Activated CD4-positive, alpha-beta T cell treated with anti-CD3 and anti-CD28 coated beads for 36 hours (primary cell): ENCODE results near the gene ITIH4. TPM values are rescaled to one million over a fixed set of nuclear protein-coding genes. Genes with fewer than 3 reads are reported as not detected.

ENCODE experiments used
- ATAC-seq: fragments of 200-7000 bp; cut with Tn5 transposase; one replicate; pipeline ENCODE4 v1.10.0; 2021; ENCODE audit warnings: mild to moderate bottlenecking, moderate library complexity
- CTCF ChIA-PET: fragments of 350-600 bp; sonication (Branson Sonifier 250); formaldehyde crosslinking; loops from one replicate; lab custom pipeline; 2021; ENCODE audit warnings: antibody characterized with exemption; lab: Charles Lee
- POLR2A ChIA-PET: fragments of 350-600 bp; sonication (Branson Sonifier 250); formaldehyde crosslinking; loops from one replicate; lab custom pipeline; 2021; ENCODE audit warnings: antibody characterized with exemption, inconsistent platforms; lab: Charles Lee
- DNase-seq: peaks from one replicate; pipeline ENCODE4 v3.0.0-alpha.2; 2020
- H3K27ac Mint-ChIP-seq: one replicate; pipeline ENCODE4 v1.8.0; 2021; ENCODE audit warnings: mixed read lengths
- H3K27me3 Mint-ChIP-seq: one replicate; pipeline ENCODE4 v1.8.0; 2021; ENCODE audit warnings: mixed read lengths
- H3K36me3 Mint-ChIP-seq: one replicate; pipeline ENCODE4 v1.8.0; 2021; ENCODE audit warnings: low read depth, mixed read lengths
- H3K4me1 Mint-ChIP-seq: one replicate; pipeline ENCODE4 v1.8.0; 2021; ENCODE audit warnings: mixed read lengths
- H3K4me3 Mint-ChIP-seq: one replicate; pipeline ENCODE4 v1.8.0; 2021; ENCODE audit warnings: mild to moderate bottlenecking, moderate library complexity, mixed read lengths
- H3K9me3 Mint-ChIP-seq: one replicate; pipeline ENCODE4 v1.8.0; 2021; ENCODE audit warnings: low read depth, mixed read lengths
- intact Hi-C, 2 experiments: fragments of 100-400 bp; cut with DNase I in 1 of 2; cut with micrococcal nuclease in 1 of 2; formaldehyde crosslinking; loops; one replicate each; pipeline versions ENCODE4 v1.14.2 to v1.15.1; 2022 to 2024; cut with DNase I, micrococcal nuclease
- total RNA-seq, 2 experiments: library from RNA; stranded (reverse); gene quantifications; one replicate each; pipeline ENCODE4 v1.2.3, GENCODE V29; 2021

ITIH4 gene
- total RNA-seq = 1 to 10 TPM; 4.0 to 6.5 TPM

GRCh38 chr3:52830535-52831258, at the start of gene ITIH4:
TSS of gene ITIH4 (minus strand) at chr3:52830672. CDS start at chr3:52830642, 30 bp downstream.
- Mint-ChIP-seq H3K4me3 (no peak within 1 kb of the TSS), H3K27ac (no peak within 1 kb of the TSS), H3K36me3 (no peaks in the 10 kb centered on the region), H3K9me3 (no peaks in the 10 kb centered on the region), H3K27me3 (no peaks in the 10 kb centered on the region), H3K4me1 (no peaks in the 10 kb centered on the region)
- CTCF ChIA-PET = no interaction called here
- DNase-seq (no peak), ATAC-seq (no peak)
- intact Hi-C loops = no loop called here
- POLR2A ChIA-PET = no interaction called here

GRCh38 chr3:52880047-52880446, 49.6 kb upstream of the ITIH4 start:
- H3K4me1 Mint-ChIP-seq = peaks cover 25% of the 10 kb centered on the region
- ChIA-PET POLR2A (no interaction called here), CTCF (interaction anchor here (1.0 to 1.8 kb wide), 3 partner anchors 12 to 36 kb away, joined by 3 to 6 read pairs (median 5); no protein-coding TSS in a partner anchor)
- H3K36me3 Mint-ChIP-seq = peaks cover 3% of the 10 kb centered on the region
- no peaks in the 10 kb centered on the region for H3K9me3 Mint-ChIP-seq
- intact Hi-C loops = no loop called here
- DNase-seq (no peak), ATAC-seq (peak; percentile 44)
- H3K27ac Mint-ChIP-seq = no peak overlapping the region
- no peaks in the 10 kb centered on the region for H3K27me3 Mint-ChIP-seq
- no peak overlapping the region for H3K4me3 Mint-ChIP-seq

GRCh38 chr3:52879581-52879980, 49.1 kb upstream of the ITIH4 start:
- DNase-seq (no peak), ATAC-seq (no peak)
- ChIA-PET POLR2A (no interaction called here), CTCF (interaction anchor here (0.5 to 1.8 kb wide), 3 partner anchors 12 to 48 kb away, joined by 3 to 5 read pairs (median 4); no protein-coding TSS in a partner anchor)
- peaks cover 29% of the 10 kb centered on the region for H3K4me1 Mint-ChIP-seq
- no peaks in the 10 kb centered on the region for H3K27me3 Mint-ChIP-seq
- no peaks in the 10 kb centered on the region for H3K9me3 Mint-ChIP-seq
- H3K4me3 Mint-ChIP-seq = no peak overlapping the region
- no peak overlapping the region for H3K27ac Mint-ChIP-seq
- peaks cover under 1% of the 10 kb centered on the region for H3K36me3 Mint-ChIP-seq
- intact Hi-C loops = no loop called here

- Mint-ChIP-seq H3K27me3 (no peaks in the 10 kb centered on the region), H3K9me3 (no peaks in the 10 kb centered on the region), H3K36me3 (no peaks in the 10 kb centered on the region), H3K4me3 (no peak overlapping the region), H3K27ac (no peak overlapping the region), H3K4me1 (peaks cover 34% of the 10 kb centered on the region)
- intact Hi-C loops = no loop called here
- CTCF ChIA-PET = interaction anchor here (0.5 to 1.8 kb wide), 5 partner anchors 13 to 255 kb away, joined by 3 to 5 read pairs (median 4); no protein-coding TSS in a partner anchor
- POLR2A ChIA-PET = no interaction called here
- ATAC-seq (no peak), DNase-seq (no peak)
These were observed 48.6 kb upstream of the ITIH4 start for GRCh38 chr3:52879090-52879489.

- no peak overlapping the region for H3K4me3 Mint-ChIP-seq
- ATAC-seq = no peak
- no peak for DNase-seq
- ChIA-PET POLR2A (no interaction called here), CTCF (interaction anchor here (2.1 kb wide), 1 partner anchor 61 kb away, joined by 4 read pairs; no protein-coding TSS in a partner anchor)
- intact Hi-C loops = no loop called here
- H3K9me3 Mint-ChIP-seq = no peaks in the 10 kb centered on the region
- H3K27ac Mint-ChIP-seq = no peak overlapping the region
- H3K4me1 Mint-ChIP-seq = peaks cover 42% of the 10 kb centered on the region
- H3K36me3 Mint-ChIP-seq = no peaks in the 10 kb centered on the region
- no peaks in the 10 kb centered on the region for H3K27me3 Mint-ChIP-seq
These were observed 46.6 kb upstream of the ITIH4 start for GRCh38 chr3:52877085-52877484.

GRCh38 chr3:52874864-52875587, 44.6 kb upstream of the ITIH4 start:
- Mint-ChIP-seq H3K4me1 (peaks cover 42% of the 10 kb centered on the region), H3K9me3 (no peaks in the 10 kb centered on the region), H3K27ac (peak overlapping the region; percentile 20), H3K27me3 (no peaks in the 10 kb centered on the region), H3K4me3 (no peak overlapping the region), H3K36me3 (no peaks in the 10 kb centered on the region)
- DNase-seq (no peak), ATAC-seq (no peak)
- POLR2A ChIA-PET = no interaction called here
- intact Hi-C loops = loop anchor here in 1 of 2 experiments (1.0 kb wide), 1 partner anchor 18 kb away; no protein-coding TSS in a partner anchor
- CTCF ChIA-PET = interaction anchor here (0.6 to 2.2 kb wide), 5 partner anchors 19 to 627 kb away, joined by 3 to 11 read pairs (median 3); no protein-coding TSS in a partner anchor

GRCh38 chr3:52874160-52874701, 43.8 kb upstream of the ITIH4 start:
- no peaks in the 10 kb centered on the region for H3K27me3 Mint-ChIP-seq
- ChIA-PET POLR2A (no interaction called here), CTCF (interaction anchor here (1.3 to 2.2 kb wide), 2 partner anchors 19 to 55 kb away, joined by 3 to 11 read pairs; no protein-coding TSS in a partner anchor)
- H3K4me1 Mint-ChIP-seq = peaks cover 37% of the 10 kb centered on the region
- no peak overlapping the region for H3K4me3 Mint-ChIP-seq
- no peaks in the 10 kb centered on the region for H3K9me3 Mint-ChIP-seq
- no peak overlapping the region for H3K27ac Mint-ChIP-seq
- intact Hi-C loops = loop anchor here in 1 of 2 experiments (1.0 kb wide), 1 partner anchor 19 kb away; no protein-coding TSS in a partner anchor
- peak; percentile 42 for ATAC-seq
- no peak for DNase-seq
- H3K36me3 Mint-ChIP-seq = no peaks in the 10 kb centered on the region

- no peak overlapping the region for H3K27ac Mint-ChIP-seq
- H3K4me3 Mint-ChIP-seq = no peak overlapping the region
- ChIA-PET POLR2A (no interaction called here), CTCF (interaction anchor here (2.2 kb wide), 1 partner anchor 20 kb away, joined by 11 read pairs; no protein-coding TSS in a partner anchor)
- ATAC-seq (peak; percentile 69), DNase-seq (no peak)
- peaks cover 37% of the 10 kb centered on the region for H3K4me1 Mint-ChIP-seq
- intact Hi-C loops = loop anchor here in 1 of 2 experiments (1.0 kb wide), 1 partner anchor 20 kb away; no protein-coding TSS in a partner anchor
- H3K9me3 Mint-ChIP-seq = no peaks in the 10 kb centered on the region
- no peaks in the 10 kb centered on the region for H3K27me3 Mint-ChIP-seq
- H3K36me3 Mint-ChIP-seq = no peaks in the 10 kb centered on the region
These were observed 43.1 kb upstream of the ITIH4 start for GRCh38 chr3:52873433-52874159.

GRCh38 chr3:52872245-52872644, 41.8 kb upstream of the ITIH4 start:
- Mint-ChIP-seq H3K27ac (peak overlapping the region; percentile 32), H3K27me3 (no peaks in the 10 kb centered on the region), H3K4me1 (peaks cover 37% of the 10 kb centered on the region), H3K4me3 (no peak overlapping the region), H3K36me3 (no peaks in the 10 kb centered on the region), H3K9me3 (no peaks in the 10 kb centered on the region)
- ChIA-PET POLR2A (interaction anchor here (0.7 kb wide), 1 partner anchor 217 kb away, joined by 4 read pairs; no protein-coding TSS in a partner anchor), CTCF (no interaction called here)
- intact Hi-C loops = no loop called here
- ATAC-seq (no peak), DNase-seq (no peak)

GRCh38 chr3:52871761-52872160, 41.3 kb upstream of the ITIH4 start:
- intact Hi-C loops = no loop called here
- Mint-ChIP-seq H3K27me3 (no peaks in the 10 kb centered on the region), H3K4me3 (no peak overlapping the region), H3K4me1 (peaks cover 37% of the 10 kb centered on the region), H3K9me3 (no peaks in the 10 kb centered on the region), H3K36me3 (no peaks in the 10 kb centered on the region), H3K27ac (peak overlapping the region; percentile 32)
- DNase-seq = no peak
- ChIA-PET POLR2A (no interaction called here), CTCF (no interaction called here)
- ATAC-seq = no peak
